Activated T-helper 2 cell treated with anti-CD3 and anti-CD28 coated beads, Interferon-gamma antibody, Interleukin-2, Interleukin-4, amounts not matched to agents 10 μg/mL and 5 μg/mL and 100 μg/mL, durations not matched to agents 14 hours and 24 hours and 36 hours (primary cell): ENCODE data around the gene HSFX3. TPM values are rescaled to one million over a fixed set of nuclear protein-coding genes. Genes with fewer than 3 reads are reported as not detected.
A peak's percentile ranks its signal among the peaks of the same experiment; 100 is the strongest.
"Not testable (repeated sequence)": the region's sequence is repeated elsewhere in the genome, so short reads cannot be mapped to it uniquely, and the experiment has no call there.

ENCODE experiments used
- DNase-seq: peaks from one replicate; pipeline ENCODE4 v3.0.0; 2021; ENCODE audit warnings: low spot score
- H3K27ac Mint-ChIP-seq: one replicate; pipeline ENCODE4 v1.8.0; 2021; ENCODE audit warnings: mixed read lengths
- H3K27me3 Mint-ChIP-seq: one replicate; pipeline ENCODE4 v1.8.0; 2021; ENCODE audit warnings: low read depth, mixed read lengths
- H3K36me3 Mint-ChIP-seq: one replicate; pipeline ENCODE4 v1.8.0; 2021; ENCODE audit warnings: low read depth, mixed read lengths
- H3K4me1 Mint-ChIP-seq: one replicate; pipeline ENCODE4 v1.8.0; 2021; ENCODE audit warnings: low read depth, mixed read lengths
- H3K4me3 Mint-ChIP-seq: one replicate; pipeline ENCODE4 v1.8.0; 2021; ENCODE audit warnings: low read depth, mild to moderate bottlenecking, moderate library complexity, mixed read lengths
- H3K9me3 Mint-ChIP-seq: one replicate; pipeline ENCODE4 v1.8.0; 2021; ENCODE audit warnings: mixed read lengths
- intact Hi-C: fragments of 100-400 bp; cut with micrococcal nuclease; formaldehyde crosslinking; loops from one replicate; pipeline ENCODE4 v1.15.1; 2023
- total RNA-seq: library from RNA; stranded (reverse); gene quantifications from 2 replicates; pipeline ENCODE4 v1.2.3, GENCODE V29; 2022

The HSFX3 gene
- total RNA-seq, 1 donor from 2014 or later = 0.27 TPM

- Mint-ChIP-seq H3K4me3 (peak overlapping the region; percentile 99), H3K27ac (peak overlapping the region; percentile 100), H3K36me3 (peaks cover 12% of the 10 kb centered on the region), H3K9me3 (no peaks in the 10 kb centered on the region), H3K4me1 (peaks cover 4% of the 10 kb centered on the region), H3K27me3 (no peaks in the 10 kb centered on the region)
- intact Hi-C loops = loop anchor here (10.0 kb wide), 2 partner anchors 75 to 1155 kb away; partner anchors contain the start of gene MTMR1
- peak; percentile 76 for DNase-seq
Measured at GRCh38 chrX:149540131-149540620, 9.5 kb downstream of the HSFX3 start.

DNA sequence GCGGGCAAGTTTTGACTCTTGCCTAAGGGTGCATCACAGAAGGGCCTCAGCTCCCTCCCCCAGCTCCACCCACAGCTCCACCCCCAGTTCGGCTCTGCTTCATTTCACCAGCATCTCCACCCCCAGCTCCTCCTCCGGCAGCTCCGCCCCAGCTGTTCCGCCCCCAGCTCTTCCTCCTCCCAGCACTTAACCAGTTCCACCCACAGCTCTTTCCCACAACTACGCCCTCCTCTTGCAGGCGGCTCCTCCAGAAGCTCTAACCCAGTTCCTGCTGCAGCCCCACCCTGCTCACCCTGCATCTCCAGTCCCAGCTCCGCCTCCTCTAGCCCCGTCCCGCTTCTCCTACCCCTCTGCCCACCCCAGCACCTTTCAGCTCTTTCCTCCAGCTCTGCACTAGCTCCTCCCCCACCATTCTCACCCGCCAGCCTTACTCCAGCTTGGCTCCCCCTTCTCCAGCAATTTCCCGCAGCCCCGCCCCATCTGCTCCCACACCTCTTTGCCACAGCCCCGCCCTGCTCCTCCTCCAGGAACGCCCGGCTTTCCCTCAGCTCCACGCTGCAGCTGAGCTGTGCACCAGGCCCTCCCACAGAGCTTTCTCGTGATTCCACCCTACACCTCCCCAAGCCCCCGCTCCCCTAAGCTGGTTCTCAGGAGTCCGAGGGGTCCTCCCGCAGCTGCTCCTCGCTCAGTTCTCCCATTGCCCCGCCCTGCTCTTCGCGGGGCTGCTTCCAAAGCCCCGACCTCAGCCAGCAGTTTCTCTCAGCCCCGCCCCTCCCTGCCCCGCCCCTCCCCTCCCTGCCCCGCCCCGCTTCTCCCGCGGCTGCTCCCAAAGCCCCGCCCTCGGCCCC is 10.2 kb downstream of the HSFX3 start:
- peak; percentile 83 for DNase-seq
- H3K4me3 Mint-ChIP-seq = peak overlapping the region; percentile 81
- peak overlapping the region; percentile 76 for H3K27ac Mint-ChIP-seq

GRCh38 chrX:149537474-149537873 is 12.2 kb downstream of the HSFX3 start:
- H3K9me3 Mint-ChIP-seq, DNase-seq, H3K4me3 Mint-ChIP-seq, H3K27ac Mint-ChIP-seq, H3K4me1 Mint-ChIP-seq, H3K27me3 Mint-ChIP-seq: not testable (repeated sequence)
- H3K36me3 Mint-ChIP-seq = peaks cover 18% of the 10 kb centered on the region
- intact Hi-C loops = loop anchor here (10.0 kb wide), 1 partner anchor 407 kb away; no protein-coding TSS in a partner anchor

More for the DNA sequence above, 10.2 kb downstream of the HSFX3 start:
- intact Hi-C loops = loop anchor here (2.0 to 10.0 kb wide), 4 partner anchors 35 to 1155 kb away; partner anchors contain the start of genes IDS and MTMR1
- H3K4me1 Mint-ChIP-seq = peaks cover 4% of the 10 kb centered on the region
- H3K36me3 Mint-ChIP-seq = peaks cover 15% of the 10 kb centered on the region
- no peaks in the 10 kb centered on the region for H3K9me3 Mint-ChIP-seq
- H3K27me3 Mint-ChIP-seq = no peaks in the 10 kb centered on the region

DNA sequence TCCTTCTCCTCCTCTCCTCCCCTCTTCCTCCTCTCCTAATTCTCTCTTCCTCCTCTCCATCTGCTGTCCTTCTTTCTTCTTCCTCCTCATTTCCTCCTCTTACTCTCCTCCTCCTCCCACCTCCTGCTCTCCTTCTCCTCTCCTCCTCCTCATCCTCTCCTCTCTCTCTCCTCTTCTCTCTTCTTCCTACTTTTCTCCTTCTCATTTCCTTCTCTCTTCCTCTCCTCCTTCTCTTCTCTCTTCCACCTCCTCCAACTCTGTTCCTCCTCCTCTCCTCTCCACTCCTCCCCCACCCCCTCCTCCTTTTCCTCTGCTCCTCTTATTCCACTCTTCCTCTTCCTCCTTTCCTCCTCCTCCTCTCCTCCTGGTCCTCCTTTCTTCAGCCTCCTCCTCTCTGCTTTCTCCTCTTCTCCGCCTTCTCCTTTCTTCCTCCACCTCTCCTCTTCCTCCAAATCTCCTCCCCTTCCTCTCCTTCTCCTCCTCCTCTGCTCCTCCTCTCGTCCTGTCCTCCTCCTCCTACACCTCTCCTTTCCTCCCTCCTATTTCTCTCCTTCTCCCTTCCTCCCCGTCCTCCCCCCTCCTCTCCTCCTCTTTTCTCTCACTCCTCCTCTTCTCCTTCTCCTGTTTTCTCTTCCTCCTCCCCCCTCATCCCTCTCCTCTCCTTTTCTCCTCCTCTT is 14.7 kb downstream of the HSFX3 start:
- not testable (repeated sequence) for H3K27ac Mint-ChIP-seq, H3K4me1 Mint-ChIP-seq, H3K27me3 Mint-ChIP-seq, H3K9me3 Mint-ChIP-seq, DNase-seq, H3K4me3 Mint-ChIP-seq
- peaks cover 22% of the 10 kb centered on the region for H3K36me3 Mint-ChIP-seq
- intact Hi-C loops = loop anchor here (10.0 kb wide), 1 partner anchor 410 kb away; no protein-coding TSS in a partner anchor

GRCh38 chrX:149533999-149534398 is 15.7 kb downstream of the HSFX3 start:
- intact Hi-C loops = loop anchor here (10.0 kb wide), 1 partner anchor 411 kb away; no protein-coding TSS in a partner anchor
- H3K4me1 Mint-ChIP-seq, H3K4me3 Mint-ChIP-seq, H3K27me3 Mint-ChIP-seq, DNase-seq, H3K9me3 Mint-ChIP-seq, H3K27ac Mint-ChIP-seq: not testable (repeated sequence)
- H3K36me3 Mint-ChIP-seq = peaks cover 32% of the 10 kb centered on the region

- H3K27ac Mint-ChIP-seq, H3K4me3 Mint-ChIP-seq, H3K27me3 Mint-ChIP-seq, H3K4me1 Mint-ChIP-seq, H3K9me3 Mint-ChIP-seq, DNase-seq: not testable (repeated sequence)
- H3K36me3 Mint-ChIP-seq = peaks cover 31% of the 10 kb centered on the region
- intact Hi-C loops = loop anchor here (10.0 kb wide), 1 partner anchor 412 kb away; no protein-coding TSS in a partner anchor
Measured at GRCh38 chrX:149532868-149533267, 16.9 kb downstream of the HSFX3 start.

- H3K27me3 Mint-ChIP-seq = no peaks in the 10 kb centered on the region
- DNase-seq = no peak
- no peak overlapping the region for H3K4me3 Mint-ChIP-seq
- H3K27ac Mint-ChIP-seq = no peak overlapping the region
- H3K4me1 Mint-ChIP-seq = peaks cover 12% of the 10 kb centered on the region
- H3K9me3 Mint-ChIP-seq = no peaks in the 10 kb centered on the region
- intact Hi-C loops = loop anchor here (10.0 kb wide), 1 partner anchor 413 kb away; no protein-coding TSS in a partner anchor
- H3K36me3 Mint-ChIP-seq = peaks cover 34% of the 10 kb centered on the region
Measured at GRCh38 chrX:149531599-149531998, 18.1 kb downstream of the HSFX3 start.

- H3K36me3 Mint-ChIP-seq = peaks cover 24% of the 10 kb centered on the region
- no peak overlapping the region for H3K4me3 Mint-ChIP-seq
- no peaks in the 10 kb centered on the region for H3K27me3 Mint-ChIP-seq
- peaks cover 13% of the 10 kb centered on the region for H3K4me1 Mint-ChIP-seq
- DNase-seq = no peak
- peak overlapping the region; percentile 25 for H3K27ac Mint-ChIP-seq
- intact Hi-C loops = no loop called here
- no peaks in the 10 kb centered on the region for H3K9me3 Mint-ChIP-seq
Measured at GRCh38 chrX:149528381-149528780, 21.3 kb downstream of the HSFX3 start.

DNA sequence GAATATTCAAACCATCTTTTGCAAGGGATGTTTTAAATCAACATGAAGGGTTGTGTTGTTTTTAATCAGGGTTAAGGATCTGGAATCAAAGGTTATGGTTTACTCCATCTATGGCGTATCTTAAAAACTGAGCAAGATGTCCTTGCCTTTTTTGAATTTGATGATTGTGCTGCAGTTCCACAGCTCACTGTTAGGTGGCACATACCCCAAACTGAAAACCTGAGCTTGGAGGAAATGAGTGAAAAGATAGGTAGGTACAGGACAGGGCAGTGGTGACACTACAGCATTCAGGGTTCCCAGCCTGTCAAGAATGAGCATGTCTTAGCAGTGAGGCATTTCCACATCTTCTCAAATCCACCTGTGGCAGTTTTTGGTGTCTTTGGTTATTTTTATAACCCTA is 22.0 kb downstream of the HSFX3 start:
- Mint-ChIP-seq H3K4me1 (peaks cover 17% of the 10 kb centered on the region), H3K9me3 (no peaks in the 10 kb centered on the region), H3K27ac (peak overlapping the region; percentile 74), H3K27me3 (no peaks in the 10 kb centered on the region), H3K4me3 (no peak overlapping the region), H3K36me3 (peaks cover 23% of the 10 kb centered on the region)
- DNase-seq = peak; percentile 26
- intact Hi-C loops = loop anchor here (2.0 kb wide), 1 partner anchor 23 kb away; the partner anchor contains the start of gene IDS

DNA sequence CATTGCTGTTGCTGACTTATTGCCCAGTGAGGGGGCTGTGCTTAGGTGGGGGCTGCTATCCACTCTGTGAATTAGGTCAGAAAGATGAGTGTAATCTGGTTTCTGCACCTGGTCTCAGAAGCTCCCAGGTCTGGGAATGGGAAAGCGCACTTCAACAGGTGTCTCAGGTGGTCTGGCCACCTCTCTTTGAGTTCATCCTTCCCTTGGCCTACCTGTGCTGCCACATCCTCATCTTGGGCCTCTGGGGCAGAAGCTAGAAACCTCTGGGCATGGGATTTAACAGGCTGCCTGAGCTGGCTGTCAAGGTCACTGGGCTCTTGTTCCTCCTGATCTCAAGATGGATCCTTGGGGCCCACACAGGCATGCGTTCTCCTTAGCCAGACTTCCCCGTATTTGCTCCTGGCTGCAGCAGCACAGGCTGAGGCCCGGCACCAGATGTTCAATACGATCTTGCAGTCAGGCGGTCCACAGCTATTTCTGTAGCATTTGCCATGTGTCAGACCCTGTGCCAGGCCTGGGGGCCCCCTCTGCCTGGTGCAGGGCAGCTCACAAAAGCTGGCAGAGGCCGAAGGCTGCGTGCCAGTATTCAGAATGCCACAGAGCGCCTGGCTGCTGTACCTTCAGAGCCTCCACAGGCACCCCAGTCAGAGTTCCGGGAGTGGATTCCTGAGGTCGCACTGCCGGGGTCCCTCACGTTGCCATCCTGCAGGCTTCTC is 23.2 kb downstream of the HSFX3 start:
- H3K4me1 Mint-ChIP-seq = peaks cover 23% of the 10 kb centered on the region
- not testable (repeated sequence) for DNase-seq, H3K4me3 Mint-ChIP-seq, H3K27me3 Mint-ChIP-seq, H3K9me3 Mint-ChIP-seq
- H3K36me3 Mint-ChIP-seq = peaks cover 14% of the 10 kb centered on the region
- intact Hi-C loops = loop anchor here (2.0 kb wide), 1 partner anchor 22 kb away; the partner anchor contains the start of gene IDS
- H3K27ac Mint-ChIP-seq = peak overlapping the region; percentile 79

DNA sequence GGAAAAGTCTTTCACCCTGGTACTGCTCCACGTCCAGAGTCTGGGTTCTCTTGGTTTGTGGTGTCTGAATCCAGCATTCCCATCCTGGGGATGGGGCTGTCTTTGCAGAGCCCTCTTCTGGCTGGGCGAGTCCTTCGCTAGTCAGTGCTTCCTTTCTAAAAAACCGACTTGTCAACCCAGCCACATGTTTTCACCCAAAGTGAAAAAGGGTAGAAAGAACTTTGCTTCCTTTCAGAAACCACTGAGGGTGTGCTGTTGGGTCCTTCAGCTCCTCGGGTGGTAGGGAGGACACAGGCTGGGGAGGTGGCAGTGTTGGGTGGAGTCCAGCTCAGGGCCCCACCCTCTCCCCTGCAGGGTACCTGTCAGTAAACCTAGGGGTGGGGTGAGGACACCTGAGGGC is 23.8 kb downstream of the HSFX3 start:
- peak; percentile 23 for DNase-seq
- intact Hi-C loops = loop anchor here (2.0 kb wide), 1 partner anchor 21 kb away; the partner anchor contains the start of gene IDS

GRCh38 chrX:149525389-149525788 is 24.3 kb downstream of the HSFX3 start:
- H3K4me3 Mint-ChIP-seq, H3K27me3 Mint-ChIP-seq, intact Hi-C loops, H3K9me3 Mint-ChIP-seq: not testable (repeated sequence)
- Mint-ChIP-seq H3K4me1 (peaks cover 31% of the 10 kb centered on the region), H3K27ac (peak overlapping the region; percentile 42), H3K36me3 (peaks cover 14% of the 10 kb centered on the region)
- peak; percentile 68 for DNase-seq

More for the DNA sequence above, 23.8 kb downstream of the HSFX3 start:
- peak overlapping the region; percentile 79 for H3K27ac Mint-ChIP-seq
- peaks cover 26% of the 10 kb centered on the region for H3K4me1 Mint-ChIP-seq
- H3K4me3 Mint-ChIP-seq, H3K9me3 Mint-ChIP-seq, H3K27me3 Mint-ChIP-seq: not testable (repeated sequence)
- H3K36me3 Mint-ChIP-seq = peaks cover 14% of the 10 kb centered on the region
